Measurements from ENCODE around the gene COL9A2.
A peak's percentile ranks its signal among the peaks of the same experiment; 100 is the strongest.

The COL9A2 gene

DNA sequence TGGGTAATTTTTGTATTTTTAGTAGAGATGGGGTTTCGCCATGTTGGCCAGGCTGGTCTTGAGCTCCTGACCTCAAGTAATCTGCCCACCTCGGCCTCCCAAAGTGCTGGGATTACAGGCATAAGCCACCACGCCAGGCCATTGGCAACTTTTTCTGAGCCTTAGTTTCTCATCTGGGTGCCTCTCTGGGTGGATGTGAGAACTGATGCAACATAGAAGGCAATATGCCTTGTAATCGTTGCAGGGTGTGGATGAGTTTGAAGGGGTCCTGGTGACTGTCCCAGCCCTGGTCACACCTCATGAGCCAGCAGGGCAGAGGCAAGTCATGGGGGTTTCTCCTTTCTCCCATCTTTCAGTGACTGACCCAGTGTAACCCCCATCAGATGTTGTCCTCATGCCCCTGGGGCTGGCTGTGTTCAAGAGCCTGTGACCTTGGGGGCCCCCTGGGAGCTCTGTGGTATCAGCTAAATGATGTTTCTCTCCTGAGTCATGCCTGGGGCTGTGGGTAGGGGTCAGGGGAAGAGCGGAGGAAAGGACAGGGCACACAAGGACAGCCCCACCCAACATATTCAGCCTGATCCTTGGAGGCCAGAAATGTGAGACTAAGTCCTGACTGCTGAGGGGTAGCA lies 3.6 kb downstream of the COL9A2 start:
- Mint-ChIP-seq H3K4me3 (no peak overlapping the region), H3K27me3 (peaks cover 9% of the 10 kb centered on the region), H3K9me3 (no peaks in the 10 kb centered on the region), H3K36me3 (ENCODE audit: low read depth) (no peaks in the 10 kb centered on the region), H3K27ac (no peak overlapping the region), H3K4me1 (peaks cover 29% of the 10 kb centered on the region)
- DNase-seq, result peak; percentile 25
- peak; percentile 21 for ATAC-seq

DNA sequence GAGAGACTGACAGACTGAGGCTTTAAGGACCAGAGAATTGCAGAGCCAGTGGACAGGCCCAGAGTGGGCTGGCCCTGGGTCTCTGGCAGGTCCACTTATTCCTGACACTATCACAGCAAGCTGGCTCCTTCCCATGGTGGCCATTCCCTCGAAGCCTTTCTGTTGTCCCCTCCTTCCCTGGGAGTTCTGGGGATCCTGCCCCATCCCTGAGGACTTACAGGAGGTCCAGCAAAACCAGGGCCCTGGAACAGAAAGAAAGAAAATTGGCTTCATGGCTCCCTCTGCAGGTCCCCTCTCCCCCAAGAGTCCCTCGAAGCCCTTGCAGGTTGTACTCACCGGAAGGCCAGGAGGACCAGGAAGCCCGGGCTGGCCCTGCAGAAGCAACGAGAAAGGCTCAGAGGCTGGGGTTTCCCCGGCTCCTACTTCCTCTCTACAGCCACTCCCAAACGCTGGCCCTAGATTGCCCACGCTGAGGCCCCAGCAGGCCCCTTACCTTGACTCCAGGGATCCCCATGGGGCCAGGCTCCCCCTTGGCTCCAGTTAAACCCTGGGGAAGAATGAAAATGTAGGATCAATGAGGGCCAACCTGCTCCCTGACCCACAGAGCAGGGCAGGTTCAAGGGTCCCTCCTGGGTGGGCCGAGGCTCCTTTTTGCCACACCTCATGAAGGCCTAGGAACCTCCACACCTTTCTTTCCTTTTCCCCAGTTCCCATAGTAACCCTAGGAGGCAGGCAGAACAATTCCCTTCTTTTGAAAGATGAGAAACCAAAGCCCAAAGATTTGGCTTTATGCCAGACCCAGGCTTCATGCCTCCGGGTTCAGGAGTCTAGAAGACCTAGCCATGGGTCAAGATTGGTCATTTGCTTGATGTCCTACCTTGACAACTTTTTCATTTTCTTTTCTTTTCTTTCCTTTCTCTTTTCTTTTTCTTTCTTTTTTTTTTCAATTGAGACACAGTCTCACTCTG lies 4.6 kb downstream of the COL9A2 start:
- Mint-ChIP-seq H3K36me3 (ENCODE audit: low read depth) (no peaks in the 10 kb centered on the region), H3K4me3 (no peak overlapping the region), H3K27ac (no peak overlapping the region), H3K4me1 (peaks cover 23% of the 10 kb centered on the region), H3K9me3 (no peaks in the 10 kb centered on the region), H3K27me3 (peaks cover 4% of the 10 kb centered on the region)
- DNase-seq (peak; percentile 36), ATAC-seq (no peak)

DNA sequence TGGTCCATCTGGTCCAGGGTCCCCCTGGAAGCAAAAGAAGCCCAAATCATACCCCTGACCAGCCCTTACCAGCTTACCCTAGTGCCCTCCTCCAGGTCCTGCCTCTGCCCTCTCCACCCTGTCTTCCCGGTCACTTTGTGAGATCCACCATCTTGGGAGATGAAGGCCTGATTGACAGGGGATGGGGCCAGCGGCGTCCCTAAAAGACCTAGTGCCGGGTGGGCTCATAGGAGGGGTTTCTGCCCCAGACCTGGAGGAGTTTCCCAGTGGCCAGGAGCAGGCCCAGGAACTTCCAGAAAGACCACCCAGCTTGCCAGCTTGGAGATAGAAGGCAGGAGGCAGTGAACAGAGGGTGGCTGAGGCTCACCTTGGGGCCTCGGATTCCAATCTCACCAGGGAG lies 5.4 kb downstream of the COL9A2 start:
- Mint-ChIP-seq H3K27ac (no peak overlapping the region), H3K36me3 (ENCODE audit: low read depth) (no peaks in the 10 kb centered on the region), H3K4me3 (no peak overlapping the region), H3K27me3 (peaks cover 2% of the 10 kb centered on the region), H3K9me3 (no peaks in the 10 kb centered on the region), H3K4me1 (peaks cover 22% of the 10 kb centered on the region)
- ATAC-seq (no peak), DNase-seq (no peak)

DNA sequence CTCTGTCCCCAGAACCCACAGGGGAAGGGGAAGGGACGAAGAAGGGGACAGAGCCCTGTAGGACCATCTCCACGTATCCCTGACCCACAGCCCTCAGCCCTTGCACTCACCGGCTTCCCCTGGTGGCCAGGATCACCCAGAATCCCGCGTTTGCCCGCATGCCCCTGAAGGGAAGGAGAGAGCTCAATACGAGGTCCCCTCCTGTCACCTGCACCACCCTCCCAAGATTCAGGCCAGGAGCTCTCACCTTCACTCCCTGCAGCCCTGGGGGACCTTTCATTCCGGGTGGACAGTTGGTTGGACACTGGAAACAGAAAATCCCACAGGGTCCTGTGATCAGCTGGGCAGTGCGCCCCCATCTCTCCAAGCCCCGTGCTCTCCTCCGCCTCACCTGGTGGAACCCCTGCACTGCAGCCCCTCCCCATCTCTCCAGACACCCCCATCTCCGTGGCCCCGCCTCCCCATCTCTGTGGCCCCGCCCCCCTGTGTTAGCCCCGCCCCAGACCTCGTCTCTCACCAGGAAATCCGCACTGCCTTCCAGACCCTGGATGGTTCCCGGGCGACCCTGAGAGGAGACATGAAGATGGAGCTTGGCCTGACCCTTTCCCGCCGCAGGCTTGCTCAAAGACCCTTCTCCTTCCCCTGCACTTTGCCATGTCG lies 6.0 kb downstream of the COL9A2 start:
- peaks cover 20% of the 10 kb centered on the region for H3K4me1 Mint-ChIP-seq
- H3K4me3 Mint-ChIP-seq, result no peak overlapping the region
- H3K36me3 Mint-ChIP-seq (ENCODE audit: low read depth), result no peaks in the 10 kb centered on the region
- no peaks in the 10 kb centered on the region for H3K9me3 Mint-ChIP-seq
- DNase-seq (no peak), ATAC-seq (no peak)
- H3K27ac Mint-ChIP-seq, result no peak overlapping the region
- peaks cover 2% of the 10 kb centered on the region for H3K27me3 Mint-ChIP-seq

DNA sequence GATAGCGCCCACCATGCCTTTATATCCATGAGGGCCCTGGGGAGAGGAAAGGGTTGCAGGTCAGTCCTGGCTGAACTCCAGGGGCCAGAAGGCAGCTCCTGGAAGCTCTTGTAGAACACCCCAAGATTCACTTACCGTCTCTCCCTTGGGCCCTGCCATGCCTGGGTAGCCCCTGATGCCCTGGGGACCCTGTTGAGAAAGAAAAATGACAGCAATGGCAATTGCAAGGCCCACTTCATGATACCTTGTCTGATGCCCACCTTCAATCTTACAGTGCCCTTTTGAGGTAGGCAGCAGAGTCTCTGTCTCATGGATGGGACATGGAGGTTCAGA lies 7.0 kb downstream of the COL9A2 start:
- DNase-seq, result no peak
- Mint-ChIP-seq H3K27me3 (no peaks in the 10 kb centered on the region), H3K9me3 (no peaks in the 10 kb centered on the region), H3K4me1 (peaks cover 16% of the 10 kb centered on the region), H3K4me3 (no peak overlapping the region), H3K27ac (no peak overlapping the region), H3K36me3 (ENCODE audit: low read depth) (no peaks in the 10 kb centered on the region)
- ATAC-seq, result no peak

DNA sequence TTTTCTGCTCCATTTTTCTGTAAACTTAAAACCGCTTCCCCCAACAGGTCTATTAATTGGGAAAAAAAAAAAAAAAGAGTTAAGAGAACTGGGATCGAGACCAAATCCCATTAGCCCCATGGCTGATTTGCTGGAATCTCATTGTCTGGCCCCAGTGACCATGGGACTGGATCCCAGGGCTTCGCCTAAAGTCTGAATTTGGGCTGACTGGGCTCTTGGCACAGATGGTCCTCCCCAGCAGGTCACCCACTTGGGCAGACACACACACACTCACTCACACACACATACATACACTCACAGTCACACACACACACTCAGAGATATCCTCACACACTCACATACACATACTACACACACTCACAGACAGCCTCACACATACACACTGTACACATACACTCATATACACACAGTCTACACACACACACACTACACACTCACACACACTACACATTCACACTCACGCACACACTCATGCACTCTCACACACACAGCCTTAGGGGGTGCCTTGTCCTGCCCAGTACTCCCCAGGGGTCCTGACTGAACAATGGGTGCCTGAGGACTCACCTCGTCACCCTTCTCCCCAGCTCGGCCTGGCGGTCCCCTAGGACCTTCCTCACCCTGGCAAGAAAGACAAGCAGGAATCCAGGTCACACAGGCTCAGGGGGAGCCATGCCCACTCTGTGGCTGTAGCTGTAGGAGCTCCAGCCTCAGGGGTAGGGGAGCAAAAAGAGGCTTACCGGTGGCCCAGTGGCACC lies 7.5 kb downstream of the COL9A2 start:
- ATAC-seq, result no peak
- Mint-ChIP-seq H3K36me3 (ENCODE audit: low read depth) (no peaks in the 10 kb centered on the region), H3K27ac (no peak overlapping the region), H3K4me3 (no peak overlapping the region), H3K4me1 (peaks cover 14% of the 10 kb centered on the region), H3K9me3 (no peaks in the 10 kb centered on the region), H3K27me3 (no peaks in the 10 kb centered on the region)
- DNase-seq, result no peak

DNA sequence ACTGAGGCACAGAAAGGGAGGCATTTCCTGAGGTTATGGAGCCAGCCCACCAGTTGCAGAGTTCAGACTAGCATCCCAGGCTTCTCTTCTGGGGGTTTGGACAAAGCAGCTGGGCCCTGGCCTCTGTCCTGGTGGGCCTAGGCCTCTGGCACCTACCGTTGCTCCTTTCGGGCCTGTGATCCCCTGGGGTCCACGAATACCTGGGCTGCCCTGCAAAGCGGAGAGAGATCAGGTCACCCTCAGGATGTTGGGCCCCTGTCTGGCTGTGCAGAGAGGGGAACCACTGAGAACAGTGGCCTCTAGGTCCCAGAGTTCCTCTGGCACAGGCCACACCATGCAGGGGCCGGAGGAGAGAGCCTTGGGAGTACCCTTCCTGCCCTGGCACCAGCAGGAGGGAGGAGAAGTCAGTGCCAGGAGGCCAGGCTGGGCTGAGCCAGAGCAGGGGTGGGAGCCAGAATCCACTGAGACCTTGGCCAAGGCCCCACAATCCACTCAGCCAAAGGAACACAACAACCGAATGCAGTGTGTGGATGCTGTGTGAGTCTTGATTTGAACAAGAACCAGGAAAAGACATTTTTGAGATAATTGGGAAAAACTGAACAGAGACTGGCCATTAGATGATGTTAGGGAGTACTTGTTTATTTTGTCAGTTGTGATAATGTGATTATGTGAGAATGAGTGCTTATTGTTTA lies 8.9 kb downstream of the COL9A2 start:
- Mint-ChIP-seq H3K27ac (no peak overlapping the region), H3K4me3 (no peak overlapping the region), H3K36me3 (ENCODE audit: low read depth) (no peaks in the 10 kb centered on the region), H3K27me3 (no peaks in the 10 kb centered on the region), H3K9me3 (no peaks in the 10 kb centered on the region), H3K4me1 (peaks cover 5% of the 10 kb centered on the region)
- ATAC-seq (no peak), DNase-seq (no peak)

DNA sequence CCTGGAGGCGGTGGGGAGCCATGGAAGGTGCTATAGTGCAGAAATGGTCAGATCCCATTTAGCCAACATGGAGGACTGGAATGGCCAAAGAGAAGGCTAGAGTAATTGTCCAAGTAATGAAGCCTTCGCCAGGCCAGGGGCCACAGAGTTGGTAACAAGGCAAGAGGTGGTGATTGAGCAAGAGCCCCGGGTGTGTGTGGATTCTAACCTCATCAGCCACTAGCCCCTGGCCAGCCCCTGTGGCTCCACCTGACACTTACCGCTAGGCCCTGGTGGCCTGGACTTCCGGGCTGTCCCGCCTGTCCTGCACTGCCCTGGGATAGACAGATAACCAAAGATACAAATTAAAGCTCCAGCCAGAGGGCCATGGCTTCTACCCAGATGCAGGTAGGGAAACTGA lies 9.9 kb downstream of the COL9A2 start:
- H3K27me3 Mint-ChIP-seq, result no peaks in the 10 kb centered on the region
- H3K9me3 Mint-ChIP-seq, result no peaks in the 10 kb centered on the region

DNA sequence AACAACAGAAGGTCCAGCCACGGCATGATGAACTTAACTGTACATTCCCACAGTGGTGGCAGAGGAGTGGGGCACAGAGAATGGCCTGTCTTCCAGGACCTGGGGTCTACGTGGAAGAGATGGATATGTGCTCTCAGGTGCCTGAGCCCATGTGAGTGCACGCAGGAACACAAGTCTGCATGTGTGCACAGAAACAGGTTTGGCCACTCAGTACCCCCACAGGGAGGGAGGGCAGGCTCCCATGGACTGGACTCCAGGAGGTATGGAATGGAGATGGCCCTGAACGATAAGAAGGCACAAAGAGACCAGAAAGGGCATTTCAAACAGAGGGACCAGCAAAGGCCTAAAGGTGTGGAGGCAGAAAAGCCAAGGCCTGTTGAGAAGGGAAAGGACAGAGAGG lies 10.8 kb downstream of the COL9A2 start:
- H3K4me1 Mint-ChIP-seq, result no peaks in the 10 kb centered on the region
- H3K27me3 Mint-ChIP-seq, result no peaks in the 10 kb centered on the region
- no peak for ATAC-seq
- DNase-seq, result no peak
- H3K9me3 Mint-ChIP-seq, result no peaks in the 10 kb centered on the region
- H3K4me3 Mint-ChIP-seq, result no peak overlapping the region
- no peak overlapping the region for H3K27ac Mint-ChIP-seq
- H3K36me3 Mint-ChIP-seq (ENCODE audit: low read depth), result no peaks in the 10 kb centered on the region

More for the DNA sequence above, 9.9 kb downstream of the COL9A2 start:
- H3K27ac Mint-ChIP-seq, result no peak overlapping the region
- no peak for ATAC-seq
- no peaks in the 10 kb centered on the region for H3K36me3 Mint-ChIP-seq (ENCODE audit: low read depth)
- no peak overlapping the region for H3K4me3 Mint-ChIP-seq
- no peaks in the 10 kb centered on the region for H3K4me1 Mint-ChIP-seq
- DNase-seq, result no peak

DNA sequence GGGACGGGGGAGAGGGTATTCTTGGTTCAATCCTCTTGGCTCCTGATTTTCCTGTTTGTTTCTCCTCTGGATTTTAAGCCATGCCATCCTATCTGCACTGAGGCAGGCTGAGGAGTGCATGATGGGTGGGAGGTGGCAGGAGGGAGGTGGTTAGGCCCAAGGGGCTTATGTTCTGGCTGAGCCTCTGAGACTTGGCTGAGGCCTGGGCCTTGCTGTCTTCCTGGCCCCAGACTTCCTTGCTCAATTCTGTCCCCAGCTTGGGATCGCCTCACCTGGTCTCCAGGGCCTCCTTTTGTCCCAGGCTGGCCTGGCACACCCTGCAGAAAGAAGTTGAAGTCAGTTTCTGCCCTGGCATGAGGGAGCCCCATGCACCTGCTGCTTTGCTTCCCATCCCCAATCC lies 11.2 kb downstream of the COL9A2 start:
- H3K27me3 Mint-ChIP-seq, result no peaks in the 10 kb centered on the region
- ATAC-seq (no peak), DNase-seq (no peak)
- no peaks in the 10 kb centered on the region for H3K4me1 Mint-ChIP-seq
- no peaks in the 10 kb centered on the region for H3K9me3 Mint-ChIP-seq
- no peaks in the 10 kb centered on the region for H3K36me3 Mint-ChIP-seq (ENCODE audit: low read depth)
- no peak overlapping the region for H3K27ac Mint-ChIP-seq
- H3K4me3 Mint-ChIP-seq, result no peak overlapping the region

DNA sequence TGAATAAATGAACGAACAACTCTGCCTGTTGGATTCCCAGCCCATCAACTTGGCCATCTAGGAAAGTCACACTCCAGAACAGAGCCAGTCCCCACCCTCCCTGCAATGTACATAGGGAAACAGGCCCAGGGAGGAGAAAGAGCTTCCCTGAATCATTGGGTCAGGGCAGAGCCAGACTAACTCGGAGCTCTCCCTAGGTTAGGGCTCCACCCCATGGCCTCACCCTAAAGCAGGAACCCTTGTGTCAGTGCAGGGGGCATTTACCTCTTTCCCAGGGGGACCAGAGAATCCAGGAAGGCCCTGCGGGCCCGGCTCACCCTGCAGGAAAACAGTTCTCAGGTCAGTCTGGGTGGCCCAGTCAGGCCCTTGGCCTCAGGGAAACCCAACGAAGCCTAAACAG lies 11.6 kb downstream of the COL9A2 start:
- Mint-ChIP-seq H3K36me3 (ENCODE audit: low read depth) (no peaks in the 10 kb centered on the region), H3K27ac (no peak overlapping the region), H3K27me3 (no peaks in the 10 kb centered on the region), H3K4me3 (no peak overlapping the region), H3K4me1 (no peaks in the 10 kb centered on the region), H3K9me3 (no peaks in the 10 kb centered on the region)
- DNase-seq, result no peak
- ATAC-seq, result peak; percentile 55

DNA sequence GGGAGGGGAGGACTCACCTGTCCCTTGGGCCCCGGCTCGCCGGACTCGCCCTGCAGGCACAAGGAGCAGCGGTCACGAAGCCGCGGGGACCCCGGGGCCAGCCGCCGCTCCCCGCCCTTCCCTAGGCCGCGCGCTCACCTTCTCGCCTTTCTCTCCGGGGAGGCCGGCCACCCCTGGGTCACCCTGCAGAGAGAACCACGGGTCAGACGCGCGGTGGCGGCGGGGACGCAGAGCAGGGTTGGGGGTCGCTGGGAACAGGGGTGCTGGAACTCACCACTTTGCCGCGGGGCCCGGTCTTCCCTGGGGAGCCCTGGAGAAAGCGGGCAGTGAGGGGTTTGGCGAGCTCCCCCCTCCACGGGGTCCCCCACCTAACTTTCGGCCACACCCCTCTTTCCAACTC lies 13.3 kb downstream of the COL9A2 start:
- H3K27ac Mint-ChIP-seq, result no peak overlapping the region
- no peaks in the 10 kb centered on the region for H3K36me3 Mint-ChIP-seq (ENCODE audit: low read depth)
- no peak for DNase-seq
- H3K4me1 Mint-ChIP-seq, result no peaks in the 10 kb centered on the region
- ATAC-seq, result no peak
- no peak overlapping the region for H3K4me3 Mint-ChIP-seq
- H3K9me3 Mint-ChIP-seq, result no peaks in the 10 kb centered on the region
- no peaks in the 10 kb centered on the region for H3K27me3 Mint-ChIP-seq

DNA sequence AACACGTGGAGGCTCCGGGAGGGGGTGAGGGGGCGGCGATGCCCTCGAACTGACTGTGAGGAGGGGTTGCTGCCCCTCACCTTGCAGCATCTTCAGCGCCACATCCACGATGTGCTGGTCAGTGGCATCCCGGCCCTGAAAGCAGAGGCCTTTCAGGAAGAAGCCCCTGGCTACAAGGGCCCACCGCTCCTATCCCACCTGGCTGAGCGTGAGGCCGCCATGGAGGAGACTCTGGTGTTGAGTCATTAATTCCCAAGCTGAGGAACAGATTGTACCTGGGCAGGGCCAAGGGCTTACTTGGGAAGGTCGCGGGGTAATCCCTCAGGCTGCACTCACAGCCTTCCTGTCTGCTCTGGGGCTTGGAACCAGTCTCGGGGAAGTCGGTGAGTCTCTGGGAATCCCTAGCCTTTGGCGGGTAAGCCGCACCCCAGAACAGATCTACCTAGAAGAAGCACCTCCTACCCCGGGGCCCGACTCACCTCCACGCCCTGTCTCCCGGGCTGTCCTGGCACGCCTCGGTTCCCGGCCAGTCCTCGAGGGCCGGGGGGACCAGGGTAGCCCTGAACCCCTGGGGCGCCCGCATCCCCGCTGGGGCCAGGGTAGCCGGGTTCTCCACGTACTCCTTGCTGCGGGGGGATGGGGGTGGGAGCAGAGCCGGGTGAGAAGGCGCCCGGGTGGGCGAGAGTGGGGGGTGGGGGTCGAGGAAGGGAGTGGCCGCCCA lies 13.9 kb downstream of the COL9A2 start:
- Mint-ChIP-seq H3K27ac (no peak overlapping the region), H3K36me3 (ENCODE audit: low read depth) (no peaks in the 10 kb centered on the region), H3K9me3 (no peaks in the 10 kb centered on the region), H3K27me3 (no peaks in the 10 kb centered on the region), H3K4me1 (no peaks in the 10 kb centered on the region), H3K4me3 (no peak overlapping the region)
- ATAC-seq (no peak), DNase-seq (no peak)

All from activated naive CD8-positive, alpha-beta T cell treated with anti-CD3 and anti-CD28 coated beads, Interleukin-2, amount 50 U/mL, for 24 hours (primary cell).